Gastroesophageal sphincter (tissue), 3 donors: ENCODE measurements around the gene SPATC1L.

Experiments used
- CTCF ChIP-seq, 4 experiments: fragments of 200-600 bp in 2 of 4; fragments of 450-650 bp in 2 of 4; sonication (generic) in 1 of 4; IDR thresholded peaks; one replicate each; pipeline ENCODE4 v1.5.1; 2017 to 2019; ENCODE audit warnings: antibody characterized with exemption in 4 of 4, mild to moderate bottlenecking in 2 of 4, moderate library complexity in 2 of 4
- EP300 ChIP-seq: sonication (generic); formaldehyde crosslinking; IDR thresholded peaks from one replicate; pipeline ENCODE4 v1.6.1; 2017; ENCODE audit warnings: antibody characterized with exemption, mild to moderate bottlenecking
- POLR2A ChIP-seq, 2 donors: fragments of 450-650 bp; IDR thresholded peaks; one replicate each; pipeline ENCODE4 v1.6.1; 2017; ENCODE audit warnings: antibody characterized with exemption in 2 of 2, mild to moderate bottlenecking in 2 of 2, moderate library complexity in 1 of 2
- POLR2AphosphoS5 ChIP-seq: sonication (generic); formaldehyde crosslinking; IDR thresholded peaks from one replicate; pipeline ENCODE4 v1.6.1; 2017; ENCODE audit warnings: antibody characterized with exemption

GRCh38 chr21:46138383-46138970 is 45.8 kb downstream of the SPATC1L start:
- TF ChIP-seq CTCF (IDR thresholded peaks at IDR 0.05) (no peak), EP300 (no peak), POLR2A (IDR thresholded peaks at IDR 0.05) (no peak), POLR2AphosphoS5 (no peak)
